B cell (primary cell): ENCODE results near the gene ZFP62.

Source experiments
- CTCF ChIP-seq: fragments of 200-600 bp; IDR thresholded peaks from one replicate; pipeline ENCODE4 v1.8.0; 2022; ENCODE audit warnings: antibody characterized with exemption, mild to moderate bottlenecking
- EZH2 ChIP-seq: IDR thresholded peaks from 2 replicates; pipeline ENCODE4 v1.6.1; 2012; ENCODE audit warnings: borderline replicate concordance, low read depth, mild to moderate bottlenecking, moderate library complexity, low read length; ENCODE audit not compliant: insufficient read depth, poor library complexity, severe bottlenecking

DNA sequence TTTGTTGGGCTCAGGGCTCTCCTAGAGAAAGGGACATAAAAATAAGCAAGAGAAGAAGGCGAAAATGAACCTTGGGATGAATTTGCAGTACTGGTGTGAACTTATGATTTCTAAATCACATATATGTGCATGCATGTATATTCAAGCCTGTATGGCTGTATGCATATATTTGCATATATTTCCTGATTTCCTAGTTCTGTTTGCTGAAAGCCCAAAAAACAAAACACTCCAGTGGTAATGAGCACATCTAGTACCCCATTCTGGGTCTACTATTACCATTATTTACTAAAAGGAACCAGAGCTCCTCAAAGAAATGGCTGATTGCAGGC, 7.3 kb downstream of the ZFP62 start:
- TF ChIP-seq CTCF, result no peak
- no peak for TF ChIP-seq EZH2
